GM23338 (cell line): ENCODE results near the gene STK16.

Experiments used
- CTCF ChIP-seq, 2 experiments: fragments of 200-600 bp in 1 of 2; sonication (generic) in 1 of 2; conservative IDR thresholded peaks; 2 replicates each; pipeline versions ENCODE4 v1.5.1 to v1.6.1; 2016 to 2017; ENCODE audit warnings: antibody characterized with exemption in 2 of 2, low read depth in 2 of 2, mild to moderate bottlenecking in 2 of 2, moderate library complexity in 1 of 2
- EZH2 ChIP-seq: fragments of 200-600 bp; sonication (generic); IDR thresholded peaks from one replicate; pipeline ENCODE4 v1.8.0; 2017; ENCODE audit warnings: antibody characterized with exemption, mild to moderate bottlenecking, low read depth; ENCODE audit not compliant: unreplicated experiment
- EZH2phosphoT487 ChIP-seq: fragments of 200-600 bp; sonication (generic); IDR thresholded peaks from one replicate; pipeline ENCODE4 v1.8.1; 2018; ENCODE audit warnings: antibody characterized with exemption; ENCODE audit not compliant: unreplicated experiment
- JUNB ChIP-seq: IDR thresholded peaks from one replicate; pipeline ENCODE4 v1.6.1; 2016; ENCODE audit warnings: antibody characterized with exemption; ENCODE audit not compliant: unreplicated experiment
- NANOG ChIP-seq: IDR thresholded peaks from 2 replicates; pipeline ENCODE4 v1.6.1; 2016; ENCODE audit warnings: antibody characterized with exemption, borderline replicate concordance
- POLR2AphosphoS5 ChIP-seq: IDR thresholded peaks from 2 replicates; pipeline ENCODE4 v1.6.1; 2016; ENCODE audit warnings: antibody characterized with exemption, low read depth
- REST ChIP-seq: IDR thresholded peaks from one replicate; pipeline ENCODE4 v1.6.1; 2018; ENCODE audit warnings: antibody characterized with exemption; ENCODE audit not compliant: unreplicated experiment

GRCh38 chr2:219277703-219278654, 32.7 kb downstream of the STK16 start:
- TF ChIP-seq CTCF (conservative IDR thresholded peaks at IDR 0.05; ENCODE audit: low read depth in 2 of 2) (peak; percentile 88 to 94), EZH2 (no peak), NANOG (no peak), EZH2phosphoT487 (no peak), POLR2AphosphoS5 (peak; percentile 9; the same call in 1 of the 2 replicates), JUNB (no peak), REST (no peak)
